HPDE6-E6E7 (cell line): ENCODE data around the gene SLC25A21.
"Not testable (repeated sequence)": the region's sequence is repeated elsewhere in the genome, so short reads cannot be mapped to it uniquely, and the experiment has no call there.

Experiments used
- DNase-seq: peaks from one replicate; pipeline ENCODE4 v3.0.0; 2011; ENCODE audit warnings: missing footprints; ENCODE audit errors: extremely low spot score

The SLC25A21 gene

DNA sequence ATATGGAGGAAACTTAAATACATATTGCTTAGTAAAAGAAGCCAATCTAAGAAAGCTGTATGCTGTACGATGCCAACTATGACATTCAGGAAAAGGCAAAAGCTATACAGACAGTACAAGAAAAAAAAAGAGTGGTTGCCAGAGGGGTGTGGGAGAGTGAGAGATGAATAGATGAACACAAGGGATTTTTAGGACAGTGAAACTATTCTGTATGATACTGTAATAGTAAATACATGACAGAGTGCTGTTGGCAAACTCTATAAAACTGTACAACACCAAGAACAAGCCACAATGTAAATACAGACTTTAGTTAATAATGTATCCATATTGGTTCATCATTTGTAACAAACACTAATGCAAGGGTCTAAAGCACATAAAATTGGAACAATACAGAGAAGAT lies 14.5 kb upstream of the SLC25A21 start:
- no peak for DNase-seq

DNA sequence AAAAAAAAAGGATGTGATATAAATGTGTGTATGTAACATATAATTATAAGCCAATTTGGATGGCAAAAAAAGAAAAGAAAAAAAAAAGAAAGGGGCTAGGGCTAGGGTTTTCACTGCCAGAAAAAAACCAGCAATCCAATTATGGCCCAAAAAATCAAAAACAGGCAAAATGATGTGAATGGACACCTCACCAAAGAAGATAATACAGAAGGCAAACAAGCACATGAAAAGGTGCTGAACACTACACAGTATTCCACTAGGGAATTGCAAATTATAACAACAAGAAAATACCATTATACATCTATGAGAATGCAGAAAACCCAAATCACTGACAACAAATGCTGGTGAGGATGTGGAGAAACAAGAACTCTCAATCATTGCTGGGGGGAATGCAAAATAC lies 13.3 kb upstream of the SLC25A21 start:
- no peak for DNase-seq

DNA sequence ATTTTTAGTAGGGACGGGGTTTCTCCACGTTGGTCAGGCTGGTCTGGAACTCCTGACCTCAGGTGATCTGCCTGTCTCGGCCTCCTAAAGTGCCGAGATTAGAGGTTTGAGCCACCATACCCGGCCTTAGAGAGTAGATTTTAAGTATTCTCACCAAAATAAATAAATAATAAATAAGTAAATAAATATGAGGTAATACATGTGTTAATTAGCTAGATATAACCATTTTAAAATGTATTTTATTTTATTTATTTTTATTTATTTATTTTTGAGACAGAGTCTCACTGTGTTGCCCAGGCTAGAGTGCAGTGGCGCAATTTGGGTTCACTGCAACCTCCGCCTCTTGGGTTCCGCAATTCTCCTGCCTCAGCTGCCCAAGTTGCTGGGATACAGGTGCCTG lies 12.1 kb upstream of the SLC25A21 start:
- not testable (repeated sequence) for DNase-seq

DNA sequence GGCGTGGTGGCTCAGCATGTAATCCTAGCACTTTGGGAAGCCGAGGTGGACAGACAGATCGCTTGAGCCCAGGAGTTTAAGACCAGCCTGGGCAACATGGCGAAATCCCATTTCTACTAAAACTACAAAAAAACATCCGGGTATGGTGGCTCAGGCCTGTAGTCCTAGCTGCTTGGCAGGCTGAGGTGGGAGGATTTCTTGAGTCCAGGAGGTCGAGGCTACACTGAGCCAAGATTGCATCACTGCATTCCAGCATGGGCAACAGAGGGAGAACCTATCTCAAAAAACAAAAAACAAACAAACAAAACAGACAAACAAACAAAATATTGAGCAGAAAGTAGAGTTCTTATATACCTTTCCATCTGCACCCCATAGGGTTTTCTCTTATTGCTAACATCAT lies 9.0 kb upstream of the SLC25A21 start:
- DNase-seq: no peak

DNA sequence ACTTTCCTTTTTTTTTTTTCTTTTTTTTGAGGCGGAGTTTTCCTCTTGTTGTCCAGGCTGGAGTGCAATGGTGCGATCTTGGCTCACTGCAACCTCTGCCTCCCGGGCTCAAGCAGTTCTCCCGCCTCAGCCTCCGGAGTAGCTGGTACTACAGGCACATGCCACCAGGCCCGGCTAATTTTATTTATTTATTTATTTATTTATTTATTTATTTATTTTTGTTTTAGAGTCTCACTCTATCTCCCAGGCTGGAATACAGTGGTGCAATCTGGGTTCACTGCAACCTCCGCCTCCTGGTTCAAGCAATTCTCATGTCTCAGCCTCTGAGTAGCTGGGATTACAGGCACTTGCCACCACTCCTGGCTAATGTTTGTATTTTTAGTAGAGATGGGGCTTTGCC lies 8.5 kb upstream of the SLC25A21 start:
- DNase-seq: not testable (repeated sequence)

DNA sequence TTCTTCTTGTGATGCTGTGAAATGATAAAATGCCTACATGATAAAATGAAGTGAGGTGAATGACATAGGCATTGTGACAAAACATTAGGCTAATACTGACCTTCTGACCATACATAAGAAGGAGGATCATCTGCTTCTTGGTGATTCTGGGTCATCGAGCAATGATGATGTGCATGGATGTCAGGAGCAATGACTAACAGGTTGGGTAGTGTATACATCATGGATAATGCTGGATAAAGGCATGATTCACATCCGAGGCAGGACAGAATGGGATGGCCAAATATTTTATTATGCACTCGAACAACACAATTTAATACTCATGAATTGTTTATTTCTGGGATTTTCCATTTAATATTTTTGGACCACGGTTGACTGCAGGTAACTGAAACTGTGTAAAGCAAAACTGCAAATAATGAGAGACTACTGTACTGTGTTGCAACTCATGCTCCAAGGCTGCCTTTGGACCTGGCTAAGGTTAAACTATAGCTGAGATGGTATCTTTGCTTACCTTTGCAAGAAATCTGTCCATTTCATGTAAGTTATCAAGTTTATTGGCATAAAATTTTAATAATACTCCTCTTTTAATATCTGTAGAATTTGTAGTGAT lies 7.6 kb upstream of the SLC25A21 start:
- DNase-seq: peak; percentile 42

DNA sequence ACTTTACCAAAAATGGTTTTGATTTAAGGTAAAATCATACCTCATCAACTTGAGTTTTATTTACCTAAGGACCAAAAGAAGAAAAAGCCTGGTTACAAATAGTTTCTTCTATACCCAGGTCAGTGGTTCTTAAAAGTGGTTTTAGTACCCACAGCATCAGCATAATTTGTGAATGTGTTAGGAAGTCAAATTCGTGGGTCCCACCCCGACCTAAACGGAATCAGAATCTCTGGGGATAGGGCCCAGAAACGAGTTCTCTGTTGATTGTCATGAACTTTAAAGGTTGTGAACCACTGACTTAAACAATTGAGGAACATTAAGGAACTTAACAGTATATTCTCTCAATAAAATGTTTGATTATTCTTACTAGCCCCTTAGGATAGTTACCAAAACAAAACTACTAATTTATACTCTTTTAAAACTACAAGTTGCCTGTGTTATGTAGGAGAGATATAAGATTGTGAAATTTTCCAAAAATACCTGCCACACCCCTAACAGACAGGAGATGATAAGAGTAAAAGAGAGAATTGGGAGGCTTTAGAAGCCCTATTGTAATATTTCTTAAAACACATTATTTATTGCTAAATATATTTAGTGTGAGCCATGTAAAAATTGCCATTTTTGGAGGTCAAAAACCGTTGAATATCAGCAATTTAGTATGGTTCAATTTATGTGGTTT lies 669 bp upstream of the SLC25A21 start:
- no peak for DNase-seq

DNA sequence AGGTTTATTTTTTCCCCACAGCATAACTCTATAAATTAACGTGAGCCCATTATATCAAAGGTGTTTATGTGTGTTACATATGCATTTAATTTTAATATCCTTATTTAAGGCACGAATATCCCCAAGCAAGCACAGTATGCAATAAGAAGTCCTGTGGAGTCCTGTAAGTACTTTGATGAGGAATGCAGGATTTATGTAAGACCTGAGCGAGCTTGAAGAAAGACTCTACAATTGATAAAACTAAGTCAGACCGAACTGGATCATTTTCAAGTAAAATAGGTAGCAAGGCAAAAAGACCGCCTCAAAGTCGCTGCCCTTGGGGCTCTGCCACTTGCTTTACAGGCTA lies 755 bp downstream of the SLC25A21 start:
- no peak for DNase-seq

DNA sequence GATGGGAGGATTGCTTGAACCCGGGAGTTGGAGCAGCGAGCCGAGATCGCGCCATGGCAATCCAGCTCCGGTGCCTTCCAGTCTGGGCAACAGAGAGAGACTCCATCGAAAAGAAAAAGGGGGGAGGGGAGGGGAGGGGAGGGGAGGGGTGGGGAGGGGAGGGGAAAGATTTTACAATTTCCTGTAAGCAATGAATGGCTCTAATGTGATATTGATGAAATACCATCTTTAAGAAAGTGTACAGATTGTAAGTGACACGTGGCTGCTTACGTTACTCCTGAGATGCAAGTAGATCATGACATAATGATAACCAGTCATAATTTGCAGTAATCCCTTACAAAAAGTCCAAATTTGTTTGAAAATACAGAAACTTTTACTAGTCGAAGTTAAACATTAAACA lies 1.4 kb downstream of the SLC25A21 start:
- no peak for DNase-seq

DNA sequence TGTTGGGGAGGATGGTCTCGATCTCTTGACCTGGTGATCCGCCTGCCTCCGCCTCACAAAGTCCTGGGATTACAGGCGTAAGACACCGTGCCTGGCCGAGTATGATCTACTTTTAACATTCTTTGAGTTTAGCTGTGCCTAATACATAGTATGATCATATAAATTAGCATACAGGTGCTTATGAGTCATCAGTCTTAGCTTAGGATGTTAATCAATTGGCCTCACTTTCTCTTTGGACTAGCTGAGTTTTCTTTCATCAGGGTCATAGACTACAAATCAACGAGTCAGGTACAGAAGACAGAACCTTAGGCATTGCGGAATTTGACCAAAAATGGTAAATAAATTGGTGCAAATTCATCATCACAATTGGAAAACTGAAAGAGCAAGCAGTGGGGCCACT lies 2.2 kb downstream of the SLC25A21 start:
- no peak for DNase-seq

DNA sequence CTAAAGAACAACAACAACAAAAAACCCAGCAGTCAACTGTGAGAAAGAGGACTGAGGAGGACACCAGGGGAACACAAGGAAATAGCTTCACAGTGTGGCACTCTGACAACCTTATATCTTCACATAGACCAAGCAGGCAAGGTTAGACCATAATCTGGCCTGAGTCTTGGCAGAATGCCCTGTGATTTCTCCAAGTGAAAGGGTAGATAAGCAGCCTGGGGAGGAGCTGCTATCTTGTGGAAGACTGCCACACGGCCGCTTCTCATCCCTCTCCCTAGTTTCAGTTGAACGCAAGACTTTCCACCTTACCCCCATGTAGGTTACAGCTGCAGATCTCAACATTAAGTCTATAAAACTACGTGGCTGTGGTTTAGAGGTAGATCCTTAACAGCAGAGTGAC lies 3.7 kb downstream of the SLC25A21 start:
- no peak for DNase-seq

DNA sequence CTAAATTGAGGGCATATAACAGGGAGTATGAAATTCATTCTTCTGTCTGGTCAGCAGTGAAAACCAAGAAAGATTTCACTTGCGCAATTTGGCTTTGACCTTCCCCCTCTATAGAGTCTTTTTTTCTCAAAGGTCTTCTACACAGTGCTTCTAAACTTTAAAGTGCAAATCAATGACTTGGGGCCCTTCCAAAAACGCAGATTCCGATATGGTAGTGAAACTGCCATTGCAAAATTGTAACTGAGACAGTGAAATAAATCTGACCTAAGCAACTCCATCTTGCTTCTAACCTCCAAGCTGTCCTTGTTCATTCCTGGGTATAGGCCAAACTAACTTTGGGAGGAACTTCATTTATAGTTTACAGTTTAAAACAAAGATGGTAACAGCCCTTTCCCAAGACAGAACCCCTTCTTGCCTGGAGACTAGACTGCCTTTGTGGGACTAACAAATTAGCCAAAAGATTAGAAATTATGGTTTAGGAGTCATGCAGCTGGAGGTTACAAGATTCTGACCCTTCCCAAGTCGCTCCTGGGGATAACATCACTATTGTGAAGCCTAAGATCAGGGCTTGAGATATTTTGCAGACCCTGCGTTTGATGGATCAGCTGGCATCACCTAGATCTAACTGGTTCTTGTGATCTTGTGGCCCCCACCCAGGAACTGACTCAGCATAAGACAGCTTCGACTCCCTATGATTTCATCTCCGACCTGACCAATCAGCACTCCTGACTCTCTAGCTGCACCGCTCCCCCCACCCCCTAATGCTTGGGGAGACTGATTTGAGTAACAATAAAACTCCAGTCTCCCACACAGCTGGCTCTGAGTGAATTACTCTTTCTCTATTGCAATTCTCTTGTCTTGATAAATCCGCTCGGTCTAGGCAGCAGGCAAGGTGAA lies 5.0 kb downstream of the SLC25A21 start:
- DNase-seq: no peak

DNA sequence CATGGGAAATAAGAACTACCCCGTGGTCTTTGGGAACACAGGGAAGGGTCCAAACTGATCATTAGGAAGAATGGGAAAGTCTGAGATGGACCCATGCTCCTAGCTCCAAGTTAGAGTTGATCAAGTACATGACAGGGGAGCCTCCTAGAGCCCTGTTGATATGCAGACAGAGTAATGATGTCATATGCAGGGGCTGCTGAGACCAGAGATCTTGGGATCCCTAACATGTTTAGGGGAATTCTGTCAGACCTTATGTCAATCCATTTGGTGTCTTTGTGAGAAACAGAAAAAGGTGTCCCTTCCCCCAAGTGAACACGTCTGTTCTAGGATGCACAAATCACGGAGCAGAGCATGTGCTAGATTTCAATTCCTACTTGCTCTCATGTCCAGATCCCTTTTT lies 6.6 kb downstream of the SLC25A21 start:
- DNase-seq: no peak

DNA sequence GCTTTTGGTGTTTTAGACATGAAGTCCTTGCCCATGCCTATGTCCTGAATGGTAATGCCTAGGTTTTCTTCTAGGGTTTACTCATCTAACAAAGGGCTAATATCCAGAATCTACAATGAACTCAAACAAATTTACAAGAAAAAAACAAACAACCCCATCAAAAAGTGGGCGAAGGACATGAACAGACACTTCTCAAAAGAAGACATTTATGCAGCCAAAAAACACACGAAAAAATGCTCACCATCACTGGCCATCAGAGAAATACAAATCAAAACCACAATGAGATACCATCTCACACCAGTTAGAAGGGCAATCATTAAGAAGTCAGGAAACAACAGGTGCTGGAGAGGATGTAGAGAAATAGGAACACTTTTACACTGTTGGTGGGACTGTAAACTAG lies 10.1 kb downstream of the SLC25A21 start:
- DNase-seq: not testable (repeated sequence)

DNA sequence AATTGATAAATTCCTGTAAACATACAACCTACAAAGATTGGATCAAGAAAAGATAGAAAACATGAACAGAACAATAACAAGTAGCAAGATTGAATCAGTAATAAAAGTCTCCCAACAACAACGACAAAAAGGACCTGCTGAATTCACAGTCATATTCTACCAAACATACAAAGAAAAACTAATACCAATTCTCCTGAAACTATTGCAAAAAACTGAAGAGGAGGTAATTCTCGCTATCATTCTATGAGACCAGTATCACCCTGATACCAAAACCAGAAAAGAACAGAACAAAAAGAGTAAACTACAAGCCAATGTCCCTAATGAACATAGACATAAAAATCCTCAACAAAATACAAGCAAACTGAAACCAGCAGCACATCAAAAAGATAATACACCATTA lies 14.4 kb downstream of the SLC25A21 start:
- no peak for DNase-seq

DNA sequence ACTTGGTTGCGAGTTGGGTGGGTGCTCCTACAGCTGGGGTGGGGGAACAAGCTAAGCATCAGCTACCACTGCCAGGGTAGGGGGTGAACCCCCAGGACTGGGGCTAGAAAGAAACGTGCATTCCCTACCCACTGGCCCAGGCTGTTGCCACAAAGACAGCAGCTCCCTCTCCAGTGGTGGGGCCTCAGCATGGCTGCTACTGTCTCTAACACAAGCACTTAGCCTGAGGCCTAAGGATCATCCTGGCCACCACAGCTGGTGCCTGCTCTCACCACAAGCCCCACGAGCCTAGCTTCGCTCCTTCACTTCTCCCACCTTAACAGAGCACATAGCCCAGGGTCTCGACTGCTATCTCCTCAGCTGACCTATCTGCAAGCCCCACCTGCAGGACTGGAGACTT lies 18.9 kb downstream of the SLC25A21 start:
- no peak for DNase-seq

DNA sequence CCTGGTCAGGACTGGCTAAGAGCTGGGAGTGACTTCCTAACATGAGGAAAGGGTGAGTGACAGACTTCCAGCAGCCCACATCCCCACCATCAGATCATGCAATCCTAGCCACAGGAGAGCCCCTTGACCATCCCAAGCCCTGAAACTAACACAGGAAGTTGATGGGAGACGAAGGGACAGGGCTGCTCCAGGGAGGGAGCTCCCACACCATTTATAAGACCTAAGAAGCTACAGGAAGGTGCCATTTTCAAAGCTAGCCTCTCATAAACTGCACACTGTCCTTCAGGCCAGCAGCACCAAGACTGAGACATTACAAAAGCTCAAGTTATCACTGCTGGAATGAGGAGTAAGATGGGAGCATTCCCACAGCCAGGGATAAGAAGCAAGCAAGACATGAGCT lies 19.4 kb downstream of the SLC25A21 start:
- no peak for DNase-seq

DNA sequence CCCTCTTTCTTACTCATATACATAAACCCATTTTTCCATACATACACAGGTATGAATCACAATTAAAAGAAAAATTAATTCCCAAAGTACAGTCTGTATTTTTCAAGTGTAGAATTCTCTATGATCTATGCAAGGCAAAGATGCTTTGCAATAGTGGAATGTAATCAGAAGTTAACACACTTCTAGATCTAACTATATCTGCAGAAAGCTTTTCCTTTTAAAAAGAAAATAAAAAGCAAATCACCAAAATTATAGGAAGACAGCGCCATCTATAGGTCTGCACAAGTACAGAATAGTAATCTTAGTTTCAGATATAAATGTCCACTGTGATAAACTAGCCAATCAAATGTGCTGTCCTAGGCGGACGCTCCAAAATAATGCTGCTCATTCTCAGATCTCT lies 22.0 kb downstream of the SLC25A21 start:
- no peak for DNase-seq

DNA sequence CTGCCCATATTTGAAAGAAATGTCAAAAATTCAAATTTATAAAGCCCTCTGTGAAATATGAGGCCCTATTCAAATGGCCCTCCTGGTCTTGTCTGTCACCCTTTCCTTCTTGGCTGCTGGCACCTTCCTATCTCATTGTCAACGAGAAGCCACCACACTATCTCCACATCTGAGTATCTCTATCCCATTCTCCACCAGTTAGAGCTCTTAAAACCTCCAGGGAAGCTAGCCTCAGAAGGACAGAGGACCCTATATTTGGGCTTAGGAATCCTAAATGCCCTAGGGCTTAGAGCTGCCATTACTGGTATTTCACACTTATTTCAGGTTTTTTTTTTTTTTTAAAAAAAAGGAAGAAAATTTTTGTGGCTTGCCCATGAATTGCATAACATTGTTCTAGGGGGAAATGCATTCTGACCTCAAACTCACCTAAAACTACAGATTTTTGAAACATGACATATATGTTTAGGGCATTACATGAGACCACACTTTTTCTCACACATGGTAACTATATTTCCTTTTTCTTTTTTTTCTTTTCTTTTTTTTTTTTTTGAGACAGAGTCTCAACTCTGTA lies 25.0 kb downstream of the SLC25A21 start:
- DNase-seq: no peak

DNA sequence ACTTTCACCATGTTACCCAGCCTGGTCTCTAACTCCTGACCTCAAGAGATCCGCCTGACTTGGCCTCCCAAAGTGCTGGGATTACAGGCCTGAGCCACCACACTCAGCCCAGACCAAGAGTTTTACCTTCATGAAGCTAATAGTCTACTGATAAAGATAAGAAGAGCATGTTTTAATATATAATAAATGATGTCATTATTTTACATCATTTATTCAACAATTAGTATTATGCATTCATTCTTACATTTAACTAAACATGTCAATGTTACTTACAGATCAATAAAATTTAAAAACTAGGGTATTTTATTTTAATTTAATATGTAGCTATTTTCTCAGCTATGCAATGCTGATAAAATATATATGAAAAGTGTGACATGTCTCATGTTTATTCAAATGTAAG lies 26.0 kb downstream of the SLC25A21 start:
- DNase-seq: not testable (repeated sequence)

DNA sequence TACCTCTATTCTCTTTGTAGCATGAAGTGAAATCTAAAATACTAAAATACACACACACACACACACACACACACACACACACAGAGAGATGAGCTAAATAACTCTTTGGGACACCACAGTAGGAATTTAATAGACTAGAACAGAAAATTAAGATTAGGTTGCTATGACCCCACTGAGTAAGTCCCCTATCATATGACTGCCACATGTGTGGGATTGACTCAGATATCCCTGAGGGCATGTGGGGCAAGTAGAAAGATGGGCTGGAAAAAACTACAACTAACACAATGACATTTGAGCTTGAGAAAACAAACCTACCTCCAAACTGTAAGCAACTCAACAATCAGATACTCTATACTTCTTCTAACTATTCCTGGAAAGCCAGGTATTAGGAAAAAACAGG lies 27.0 kb downstream of the SLC25A21 start:
- peak; percentile 7 for DNase-seq

DNA sequence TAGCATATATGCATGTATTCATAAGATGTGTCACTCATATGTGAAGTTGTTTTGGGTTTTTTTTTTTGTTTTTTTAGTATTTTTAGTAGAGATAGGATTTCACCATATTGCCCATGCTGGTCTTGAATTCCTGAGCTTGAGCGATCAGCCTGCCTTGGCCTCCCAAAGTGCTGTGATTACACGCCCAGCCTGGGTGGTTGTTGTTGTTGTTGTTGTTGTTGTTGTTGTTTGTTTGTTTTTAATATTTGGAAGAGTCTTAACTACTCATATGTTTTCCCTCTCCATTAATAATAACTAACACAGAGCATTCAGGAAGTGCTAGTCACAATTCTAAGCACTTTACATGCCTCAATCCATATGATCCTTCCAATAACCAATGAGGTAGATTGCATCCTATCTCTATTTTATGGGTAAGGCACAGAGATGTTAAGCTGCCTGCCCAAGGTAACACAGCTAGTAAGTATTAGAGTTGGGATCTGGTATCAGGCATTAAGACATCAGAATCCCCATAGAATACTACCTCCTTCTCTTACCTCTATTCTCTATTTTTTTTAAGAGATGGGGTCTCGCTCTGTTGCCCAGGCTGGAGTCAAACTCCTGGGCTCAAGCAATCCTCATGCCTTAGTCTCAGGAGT lies 27.6 kb downstream of the SLC25A21 start:
- no peak for DNase-seq
